HG03095 (cell line): ENCODE measurements around the gene FEN1.

Experiments
- ATAC-seq: cut with Tn5 transposase; IDR thresholded peaks from one replicate; pipeline ENCODE4 v1.9.1; 2021; ENCODE audit warnings: moderate library complexity; ENCODE audit not compliant: unreplicated experiment

Gene FEN1

GRCh38 chr11:61756452-61757212 lies 36.1 kb upstream of the FEN1 start:
- ATAC-seq: no peak

- ATAC-seq: no peak
These were observed 35.4 kb upstream of the FEN1 start for GRCh38 chr11:61757213-61757862.

- no peak for ATAC-seq
These were observed 31.8 kb upstream of the FEN1 start for GRCh38 chr11:61760946-61761345.

GRCh38 chr11:61761440-61762222 lies 31.1 kb upstream of the FEN1 start:
- no peak for ATAC-seq

- ATAC-seq: no peak
These were observed 30.5 kb upstream of the FEN1 start for GRCh38 chr11:61762223-61762615.

- no peak for ATAC-seq
These were observed 29.9 kb upstream of the FEN1 start for GRCh38 chr11:61762798-61763197.

GRCh38 chr11:61763930-61764605 lies 28.6 kb upstream of the FEN1 start:
- no peak for ATAC-seq

- ATAC-seq: no peak
These were observed 28.0 kb upstream of the FEN1 start for GRCh38 chr11:61764606-61765260.

- no peak for ATAC-seq
These were observed 27.0 kb upstream of the FEN1 start for GRCh38 chr11:61765550-61766253.

- no peak for ATAC-seq
These were observed 26.3 kb upstream of the FEN1 start for GRCh38 chr11:61766353-61766841.

- no peak for ATAC-seq
These were observed 24.2 kb upstream of the FEN1 start for GRCh38 chr11:61768376-61769076.

- no peak for ATAC-seq
These were observed 23.4 kb upstream of the FEN1 start for GRCh38 chr11:61769169-61769920.

- no peak for ATAC-seq
These were observed 22.6 kb upstream of the FEN1 start for GRCh38 chr11:61769946-61770683.

- no peak for ATAC-seq
These were observed 21.4 kb upstream of the FEN1 start for GRCh38 chr11:61771195-61771894.

- ATAC-seq: no peak
These were observed 20.7 kb upstream of the FEN1 start for GRCh38 chr11:61771985-61772455.

GRCh38 chr11:61773356-61773755 lies 19.4 kb upstream of the FEN1 start:
- no peak for ATAC-seq

- no peak for ATAC-seq
These were observed 18.9 kb upstream of the FEN1 start for GRCh38 chr11:61773809-61774208.
